Measurements from ENCODE around the gene BNIP5.
"Not testable (repeated sequence)": the region's sequence is repeated elsewhere in the genome, so short reads cannot be mapped to it uniquely, and the experiment has no call there.

The BNIP5 gene

GRCh38 chr6:36340618-36341454 lies 4.1 kb upstream of the BNIP5 start:
- no peak for DNase-seq

DNA sequence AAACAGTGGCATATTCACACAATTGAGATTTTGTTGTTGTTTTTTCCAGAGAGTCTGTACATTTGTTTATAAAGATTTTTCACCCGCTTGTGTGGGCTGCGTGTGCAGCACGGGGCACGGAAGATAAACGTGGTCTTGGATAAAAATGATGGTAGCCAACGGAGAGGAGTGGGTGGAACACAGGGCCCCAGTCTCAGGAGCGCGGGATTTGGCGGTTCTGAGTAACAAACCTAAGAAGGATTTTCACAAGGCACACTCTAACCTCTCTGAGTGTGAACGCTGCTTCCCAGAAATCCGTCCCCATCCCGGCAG lies 3.6 kb upstream of the BNIP5 start:
- DNase-seq: no peak

DNA sequence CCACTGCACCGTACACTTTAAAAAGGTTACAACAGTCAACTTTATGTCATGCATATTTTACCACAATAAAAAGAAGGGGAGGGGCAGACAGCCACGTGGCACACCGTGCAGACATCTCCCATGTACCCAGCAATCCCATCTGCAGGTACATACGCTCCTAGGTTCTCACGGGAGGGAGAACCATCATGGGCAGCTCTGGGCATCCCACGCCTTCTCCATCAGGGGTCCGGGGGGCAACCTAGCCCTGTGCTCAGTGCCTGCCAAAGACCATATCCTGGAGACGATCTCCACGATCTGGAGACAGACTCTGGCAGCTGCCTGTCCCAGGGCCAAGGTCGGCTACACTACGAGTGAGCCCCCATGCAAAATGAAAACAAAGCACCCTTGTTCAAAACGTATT lies 2.5 kb upstream of the BNIP5 start:
- no peak for DNase-seq

- not testable (repeated sequence) for DNase-seq
These were observed 1.5 kb upstream of the BNIP5 start for GRCh38 chr6:36338223-36338622.

- no peak for DNase-seq
These were observed 1.1 kb upstream of the BNIP5 start for GRCh38 chr6:36337814-36338213.

GRCh38 chr6:36336208-36336710 lies 429 bp downstream of the BNIP5 start:
- DNase-seq: no peak

- no peak for DNase-seq
These were observed 1.1 kb downstream of the BNIP5 start for GRCh38 chr6:36335465-36336207.

GRCh38 chr6:36334832-36335459 lies 1.7 kb downstream of the BNIP5 start:
- DNase-seq: no peak

GRCh38 chr6:36333931-36334725 lies 2.6 kb downstream of the BNIP5 start:
- DNase-seq: no peak

GRCh38 chr6:36333171-36333895 lies 3.4 kb downstream of the BNIP5 start:
- no peak for DNase-seq

DNA sequence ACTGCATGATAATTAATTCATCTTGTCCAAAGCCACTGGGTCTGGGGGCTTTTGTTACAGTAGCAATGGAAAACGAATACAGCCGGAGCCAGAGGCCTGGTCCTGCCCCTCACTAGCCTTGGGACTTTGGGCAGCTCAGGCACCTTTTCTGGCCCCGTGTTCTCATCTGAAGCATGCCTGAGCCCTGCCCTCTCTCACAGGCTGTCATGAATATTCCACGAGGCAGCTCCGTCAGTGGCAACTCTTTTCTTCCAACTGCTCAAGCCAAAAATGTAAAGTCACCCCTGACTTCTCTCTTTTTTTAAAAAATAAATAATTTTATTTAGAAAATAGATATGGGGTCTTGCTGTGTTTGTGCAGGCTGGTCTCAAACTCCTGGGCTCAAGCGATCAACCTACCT lies 5.3 kb downstream of the BNIP5 start:
- no peak for DNase-seq

DNA sequence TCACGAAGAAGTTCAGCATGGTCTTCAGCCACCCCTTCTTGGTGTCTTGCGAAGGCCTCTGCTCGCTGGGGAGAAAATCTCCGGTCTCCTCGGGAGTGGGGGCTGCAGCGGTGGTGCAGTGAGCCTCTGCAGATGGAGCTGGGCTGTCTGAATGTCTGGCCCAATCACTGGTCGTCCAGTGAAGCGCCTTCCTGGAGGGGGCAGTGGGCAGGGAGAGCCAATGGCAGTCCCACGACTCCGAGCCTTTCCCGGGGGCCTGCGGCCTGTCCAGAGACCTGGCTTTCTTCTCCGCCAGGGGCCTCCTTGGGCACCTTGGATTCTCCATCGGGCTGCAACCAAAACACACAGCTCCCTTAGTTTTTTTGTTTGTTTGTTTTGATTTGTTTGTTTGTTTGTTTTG lies 6.3 kb downstream of the BNIP5 start:
- DNase-seq: no peak

DNA sequence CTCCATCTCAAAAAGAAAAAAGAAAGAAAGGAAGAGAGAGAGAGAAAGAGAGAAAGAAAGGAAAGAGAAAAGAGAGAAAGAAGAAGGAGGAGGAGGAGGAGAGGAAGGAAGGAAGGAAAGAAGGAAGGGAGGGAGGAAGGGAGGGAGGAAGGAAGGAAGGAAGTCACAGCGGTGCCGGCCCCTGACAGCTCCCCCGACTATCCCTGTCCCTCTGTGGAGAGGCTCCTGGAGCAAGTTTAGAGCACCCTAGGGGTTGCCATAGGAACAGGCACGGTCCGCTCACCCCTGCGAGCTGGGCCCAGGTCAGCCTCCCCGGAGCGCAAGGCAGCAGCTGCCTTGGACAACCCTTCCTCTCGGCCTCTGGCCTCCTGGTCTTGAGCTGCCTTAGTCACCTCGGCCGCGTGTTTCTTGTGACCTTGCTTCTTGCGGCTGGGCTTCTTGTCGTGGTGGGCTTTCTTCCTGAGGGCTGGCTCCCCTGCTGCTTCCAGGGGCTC lies 6.8 kb downstream of the BNIP5 start:
- DNase-seq: no peak

DNA sequence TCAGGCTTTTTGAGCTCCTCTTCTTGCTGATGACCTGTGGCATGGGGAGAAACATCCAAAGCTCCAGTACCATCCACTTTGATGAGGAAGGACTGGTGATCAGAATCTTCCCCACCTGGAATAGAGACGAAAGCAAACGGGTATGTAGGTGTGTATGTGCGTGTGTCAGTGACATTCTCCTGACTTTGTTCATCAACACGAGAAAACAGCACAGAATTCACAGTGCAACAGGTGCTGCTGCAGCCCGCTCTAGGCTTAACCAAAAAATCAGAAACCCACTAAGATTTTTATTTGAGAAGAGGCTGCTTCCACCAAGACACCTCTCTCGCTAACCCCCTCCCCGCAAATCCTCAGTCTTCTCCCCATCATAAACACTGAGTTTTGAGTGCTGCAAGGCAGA lies 8.1 kb downstream of the BNIP5 start:
- no peak for DNase-seq

DNA sequence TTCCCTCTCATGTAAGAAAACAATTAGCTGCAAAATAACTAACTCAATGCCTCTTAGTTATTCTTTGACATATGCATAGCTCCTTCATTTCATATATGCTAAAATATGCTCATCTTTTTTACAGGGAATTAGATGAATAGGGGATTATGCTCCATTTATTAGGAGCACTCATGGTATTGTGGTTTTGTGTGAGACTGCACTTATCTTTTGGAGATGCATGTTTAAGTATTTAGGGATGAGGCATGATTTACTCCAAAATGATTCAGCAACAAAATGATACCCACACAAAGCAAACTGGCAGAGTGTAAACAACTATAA lies 8.8 kb downstream of the BNIP5 start:
- no peak for DNase-seq

DNA sequence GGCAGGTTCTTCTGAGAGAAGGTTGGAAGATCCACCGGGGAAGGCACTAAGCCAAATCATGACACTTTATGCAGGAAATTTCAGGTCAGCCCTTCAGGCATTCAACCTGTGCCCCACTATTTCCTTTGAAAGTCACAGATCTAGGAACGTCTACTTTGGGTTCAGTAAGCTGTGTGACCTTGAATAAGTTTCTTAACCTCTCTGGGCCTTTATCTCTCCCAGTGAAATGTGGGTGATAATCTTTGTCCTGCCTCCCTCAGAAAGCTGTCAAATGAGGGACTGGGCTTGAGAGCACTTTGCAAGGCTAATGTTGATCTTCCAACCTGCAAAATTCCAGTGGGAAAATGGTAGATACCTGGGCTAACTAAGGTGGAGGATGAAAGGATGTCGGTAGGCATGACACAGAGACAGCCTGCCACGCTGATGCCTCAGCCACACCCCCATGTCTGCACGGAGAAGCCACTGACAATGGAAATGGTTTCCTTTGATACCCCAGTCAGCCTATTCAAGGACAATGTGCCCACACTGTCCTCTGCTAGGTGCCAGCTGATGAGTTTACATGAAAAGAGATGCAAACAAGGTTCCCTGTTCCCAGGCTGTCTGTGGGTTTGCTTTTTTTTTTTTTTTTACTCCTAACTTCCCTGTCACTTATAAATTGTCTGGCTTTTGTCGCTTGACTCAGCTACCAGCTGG lies 9.3 kb downstream of the BNIP5 start:
- no peak for DNase-seq

DNA sequence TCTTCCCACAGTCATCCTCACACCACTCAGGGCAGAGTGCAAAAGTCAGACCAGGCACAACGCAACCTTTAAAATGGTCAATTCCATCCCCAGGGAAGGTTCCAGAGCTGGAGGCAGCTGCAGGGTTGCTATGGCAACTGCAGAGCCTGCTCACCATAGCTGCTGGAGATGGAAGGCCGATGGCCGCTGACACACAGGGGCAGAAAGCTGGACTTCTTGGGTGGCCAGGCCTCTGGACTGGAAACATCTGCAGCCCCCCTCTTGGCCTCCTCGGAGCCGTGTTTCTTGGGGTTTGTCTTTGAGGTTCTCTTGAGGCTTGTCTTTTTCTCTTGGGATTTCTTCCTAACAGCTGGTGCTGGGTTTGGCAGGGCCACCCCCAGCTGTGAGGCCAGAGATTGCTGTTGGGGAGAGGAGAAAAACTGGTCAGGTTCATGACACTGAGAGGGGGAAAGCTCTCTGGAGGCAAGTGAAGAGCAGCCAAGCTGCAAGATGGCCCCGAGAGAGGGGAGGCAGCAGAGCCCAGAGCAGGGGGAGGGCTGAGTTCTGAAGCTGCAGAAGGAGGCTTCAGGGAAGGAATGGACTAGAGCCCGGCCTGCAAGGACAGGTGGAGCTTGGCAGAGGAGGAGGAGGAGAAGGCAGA lies 10.2 kb downstream of the BNIP5 start:
- DNase-seq: no peak

- DNase-seq: no peak
These were observed 12.0 kb downstream of the BNIP5 start for GRCh38 chr6:36324715-36325114.

DNA sequence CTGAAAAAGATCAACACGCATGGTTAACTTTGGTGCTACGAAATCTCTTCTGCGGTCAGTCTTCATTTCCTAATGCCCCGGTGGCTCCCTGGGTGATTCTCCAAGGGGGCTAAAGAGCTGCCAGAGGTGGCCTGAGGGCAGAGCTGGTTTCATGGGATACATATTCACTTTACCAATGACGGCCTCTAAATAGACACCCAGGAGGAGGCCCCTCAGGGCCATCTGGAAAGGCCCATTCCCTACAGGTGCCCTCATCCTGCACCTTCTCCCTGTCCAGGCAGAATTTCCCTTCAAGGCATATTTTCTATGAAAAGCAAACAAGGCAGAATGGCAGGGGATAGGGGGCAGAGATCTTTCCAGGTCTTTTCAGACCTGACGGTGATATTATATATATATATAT lies 12.5 kb downstream of the BNIP5 start:
- DNase-seq: no peak

- DNase-seq: no peak
These were observed 13.6 kb downstream of the BNIP5 start for GRCh38 chr6:36323062-36323461.

DNA sequence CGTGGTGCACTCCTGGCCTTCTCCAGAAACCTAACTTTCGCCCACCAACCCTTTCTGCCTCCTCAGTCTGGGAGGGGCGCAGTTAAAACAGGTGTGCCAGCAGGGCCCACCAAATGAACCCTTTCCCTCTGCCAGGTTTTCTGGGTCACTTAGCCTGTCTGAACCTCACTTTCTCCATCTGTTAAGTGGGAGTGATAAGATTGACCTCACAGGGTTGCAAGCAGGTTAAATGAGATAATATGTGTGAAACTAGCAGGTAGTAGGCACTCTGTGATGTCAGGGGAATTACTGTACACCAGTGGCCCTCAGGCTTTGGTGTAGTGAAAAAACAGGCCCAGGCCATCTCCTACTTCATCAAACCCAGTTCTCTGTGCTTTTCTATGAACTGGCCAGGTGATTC lies 14.1 kb downstream of the BNIP5 start:
- DNase-seq: no peak

Data from NCI-H187 treated with DMSO at 0.1 percent for 48 hours (cell line).